ENCODE results near the gene LIPC. TPM values are rescaled to one million over a fixed set of nuclear protein-coding genes. Genes with fewer than 3 reads are reported as not detected.

LIPC gene
- total RNA-seq, 1 donor from 2014 or later: 0.64 TPM

DNA sequence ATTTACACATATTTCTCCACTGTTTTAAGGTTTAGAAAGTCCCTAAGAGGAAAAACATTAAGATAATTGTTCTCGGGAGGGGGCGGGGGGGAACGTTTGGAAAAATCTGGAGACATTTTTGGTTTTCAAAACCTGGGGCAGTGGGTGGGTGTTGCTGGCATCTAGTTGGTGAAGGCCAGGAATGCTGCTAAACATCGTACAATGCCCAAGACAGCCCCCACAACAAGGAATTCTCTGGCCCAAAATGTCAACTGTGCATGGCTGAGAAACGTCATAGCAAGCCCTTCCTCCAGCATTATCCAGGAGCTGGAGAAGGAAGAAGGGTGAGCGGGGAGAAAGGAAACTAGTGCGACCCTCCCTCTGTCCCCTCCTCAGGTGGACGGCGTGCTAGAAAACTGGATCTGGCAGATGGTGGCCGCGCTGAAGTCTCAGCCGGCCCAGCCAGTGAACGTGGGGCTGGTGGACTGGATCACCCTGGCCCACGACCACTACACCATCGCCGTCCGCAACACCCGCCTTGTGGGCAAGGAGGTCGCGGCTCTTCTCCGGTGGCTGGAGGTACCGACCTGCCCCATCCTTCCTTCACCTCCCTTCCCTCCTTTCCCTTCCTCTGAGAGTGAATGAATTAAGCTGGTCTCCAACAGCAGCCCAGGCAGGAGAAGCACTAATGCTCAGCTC is 109.8 kb downstream of the LIPC start:
- intact Hi-C loops (cut with DNase I): no loop called here
- TF ChIP-seq, protein P1, sequence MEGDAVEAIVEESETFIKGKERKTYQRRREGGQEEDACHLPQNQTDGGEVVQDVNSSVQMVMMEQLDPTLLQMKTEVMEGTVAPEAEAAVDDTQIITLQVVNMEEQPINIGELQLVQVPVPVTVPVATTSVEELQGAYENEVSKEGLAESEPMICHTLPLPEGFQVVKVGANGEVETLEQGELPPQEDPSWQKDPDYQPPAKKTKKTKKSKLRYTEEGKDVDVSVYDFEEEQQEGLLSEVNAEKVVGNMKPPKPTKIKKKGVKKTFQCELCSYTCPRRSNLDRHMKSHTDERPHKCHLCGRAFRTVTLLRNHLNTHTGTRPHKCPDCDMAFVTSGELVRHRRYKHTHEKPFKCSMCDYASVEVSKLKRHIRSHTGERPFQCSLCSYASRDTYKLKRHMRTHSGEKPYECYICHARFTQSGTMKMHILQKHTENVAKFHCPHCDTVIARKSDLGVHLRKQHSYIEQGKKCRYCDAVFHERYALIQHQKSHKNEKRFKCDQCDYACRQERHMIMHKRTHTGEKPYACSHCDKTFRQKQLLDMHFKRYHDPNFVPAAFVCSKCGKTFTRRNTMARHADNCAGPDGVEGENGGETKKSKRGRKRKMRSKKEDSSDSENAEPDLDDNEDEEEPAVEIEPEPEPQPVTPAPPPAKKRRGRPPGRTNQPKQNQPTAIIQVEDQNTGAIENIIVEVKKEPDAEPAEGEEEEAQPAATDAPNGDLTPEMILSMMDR (IDR thresholded peaks at IDR 0.05): no peak
- DNase-seq: peak; percentile 46

DNA sequence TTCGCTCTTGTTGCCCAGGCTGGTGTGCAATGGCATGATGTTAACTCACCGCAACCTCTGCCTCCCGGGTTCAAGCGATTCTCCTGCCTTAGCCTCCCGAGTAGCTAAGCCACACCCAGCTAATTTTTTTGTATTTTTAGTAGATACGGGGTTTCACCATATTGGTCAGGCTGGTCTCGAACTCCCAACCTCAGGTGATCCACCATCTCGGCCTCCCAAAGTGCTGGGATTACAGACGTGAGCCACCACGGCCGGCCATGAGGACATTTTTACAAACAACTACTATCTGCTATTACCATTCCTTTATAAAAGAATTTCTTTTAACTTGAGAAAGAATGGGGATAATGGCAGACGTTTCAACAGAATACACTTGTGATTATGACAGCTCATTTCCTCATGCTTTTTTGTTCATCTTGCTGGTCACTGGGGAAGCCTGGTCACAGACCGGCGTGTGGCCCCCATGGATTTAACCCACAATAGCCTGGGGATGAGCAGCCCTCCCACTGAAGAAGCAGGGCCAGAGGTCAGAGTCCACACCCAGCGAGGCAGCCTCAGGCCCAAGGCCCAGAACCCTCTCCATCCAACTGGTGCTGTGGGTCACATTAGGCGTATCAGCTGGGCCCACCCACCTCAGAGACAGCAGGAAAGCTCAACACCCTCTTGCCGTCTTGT is 112.0 kb downstream of the LIPC start:
- ATAC-seq: no peak
- no peaks in the 10 kb centered on the region for H3K27me3 ChIP-seq
- H3K36me3 ChIP-seq: no peaks in the 10 kb centered on the region
- TF ChIP-seq, protein P1 (IDR thresholded peaks at IDR 0.05): no peak
- no peaks in the 10 kb centered on the region for H3K9me3 ChIP-seq
- DNase-seq: peak; percentile 60
- H3K4me1 ChIP-seq: no peaks in the 10 kb centered on the region
- intact Hi-C loops (cut with DNase I): no loop called here
- H3K27ac ChIP-seq: no peak overlapping the region
- no peak overlapping the region for H3K4me3 ChIP-seq

More for the DNA sequence above, 109.8 kb downstream of the LIPC start:
- H3K4me3 ChIP-seq: no peak overlapping the region
- H3K4me1 ChIP-seq: no peaks in the 10 kb centered on the region
- no peaks in the 10 kb centered on the region for H3K9me3 ChIP-seq
- H3K27ac ChIP-seq: no peak overlapping the region
- ATAC-seq: no peak
- no peaks in the 10 kb centered on the region for H3K27me3 ChIP-seq
- H3K36me3 ChIP-seq: no peaks in the 10 kb centered on the region

DNA sequence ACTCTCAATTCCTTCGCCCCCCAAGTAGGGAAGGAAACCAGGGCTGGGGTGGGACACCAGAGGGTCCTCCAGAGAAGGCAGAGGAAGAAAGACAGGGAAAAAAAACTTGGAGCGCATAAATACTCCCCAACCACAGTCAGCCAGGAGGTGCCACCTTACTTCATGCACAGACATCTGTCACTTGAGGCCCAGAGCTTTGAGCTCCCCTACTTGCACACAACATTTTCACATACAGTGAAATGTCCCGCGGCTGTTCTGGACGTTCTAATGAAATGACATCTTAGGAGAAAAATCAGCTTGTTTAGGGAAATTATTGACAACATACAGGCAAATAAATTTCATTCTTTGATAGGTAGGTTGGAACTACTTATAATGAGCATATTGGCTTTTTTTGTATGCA is 113.0 kb downstream of the LIPC start:
- H3K36me3 ChIP-seq: no peaks in the 10 kb centered on the region
- H3K4me1 ChIP-seq: no peaks in the 10 kb centered on the region
- no peak overlapping the region for H3K4me3 ChIP-seq
- no peak for DNase-seq
- no peaks in the 10 kb centered on the region for H3K27me3 ChIP-seq
- intact Hi-C loops (cut with DNase I): no loop called here
- no peaks in the 10 kb centered on the region for H3K9me3 ChIP-seq
- H3K27ac ChIP-seq: no peak overlapping the region
- no peak for ATAC-seq
- TF ChIP-seq, protein P1 (IDR thresholded peaks at IDR 0.05): no peak

GRCh38 chr15:58545307-58546065 is 113.7 kb downstream of the LIPC start:
- H3K27ac ChIP-seq: no peak overlapping the region
- H3K27me3 ChIP-seq: no peaks in the 10 kb centered on the region
- H3K4me3 ChIP-seq: no peak overlapping the region
- ATAC-seq: peak; percentile 50
- DNase-seq: peak; percentile 56
- no peaks in the 10 kb centered on the region for H3K9me3 ChIP-seq
- TF ChIP-seq, protein P1 (IDR thresholded peaks at IDR 0.05): no peak
- intact Hi-C loops (cut with DNase I): no loop called here
- no peaks in the 10 kb centered on the region for H3K4me1 ChIP-seq
- no peaks in the 10 kb centered on the region for H3K36me3 ChIP-seq

DNA sequence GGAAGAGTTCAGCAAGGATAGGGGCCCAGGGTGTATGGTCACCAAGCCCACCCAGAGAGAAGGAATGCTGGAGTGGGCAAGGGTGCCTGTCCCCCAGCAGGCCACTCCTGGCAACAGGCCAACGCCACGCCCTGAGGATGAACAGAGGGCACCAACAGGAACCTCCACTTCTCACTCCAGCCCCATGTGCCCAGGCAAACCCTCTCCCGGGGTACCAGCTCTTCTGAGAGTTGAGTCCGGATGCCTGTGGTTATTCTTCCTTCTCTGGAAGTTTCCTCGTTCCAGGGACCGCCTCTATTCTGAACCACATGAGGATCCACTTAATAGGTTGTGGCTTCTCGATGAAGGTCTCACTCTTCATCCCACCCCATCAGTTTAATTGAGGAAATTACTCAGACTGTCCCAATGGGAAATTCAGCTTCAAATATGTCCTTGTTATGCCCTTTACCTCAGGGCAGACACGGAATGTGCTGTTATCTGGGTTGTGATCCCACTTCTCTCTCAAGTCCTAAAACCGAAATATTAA is 114.3 kb downstream of the LIPC start:
- ATAC-seq: no peak
- Histone ChIP-seq H3K4me3 (no peak overlapping the region), H3K4me1 (peaks cover 2% of the 10 kb centered on the region), H3K27ac (no peak overlapping the region), H3K9me3 (no peaks in the 10 kb centered on the region), H3K27me3 (no peaks in the 10 kb centered on the region), H3K36me3 (no peaks in the 10 kb centered on the region)
- TF ChIP-seq, protein P1 (IDR thresholded peaks at IDR 0.05): no peak
- DNase-seq: peak; percentile 56
- intact Hi-C loops (cut with DNase I): no loop called here

All from upper lobe of right lung (tissue), 1 donor.